Measurements from ENCODE around the gene GALNT10.

The GALNT10 gene

DNA sequence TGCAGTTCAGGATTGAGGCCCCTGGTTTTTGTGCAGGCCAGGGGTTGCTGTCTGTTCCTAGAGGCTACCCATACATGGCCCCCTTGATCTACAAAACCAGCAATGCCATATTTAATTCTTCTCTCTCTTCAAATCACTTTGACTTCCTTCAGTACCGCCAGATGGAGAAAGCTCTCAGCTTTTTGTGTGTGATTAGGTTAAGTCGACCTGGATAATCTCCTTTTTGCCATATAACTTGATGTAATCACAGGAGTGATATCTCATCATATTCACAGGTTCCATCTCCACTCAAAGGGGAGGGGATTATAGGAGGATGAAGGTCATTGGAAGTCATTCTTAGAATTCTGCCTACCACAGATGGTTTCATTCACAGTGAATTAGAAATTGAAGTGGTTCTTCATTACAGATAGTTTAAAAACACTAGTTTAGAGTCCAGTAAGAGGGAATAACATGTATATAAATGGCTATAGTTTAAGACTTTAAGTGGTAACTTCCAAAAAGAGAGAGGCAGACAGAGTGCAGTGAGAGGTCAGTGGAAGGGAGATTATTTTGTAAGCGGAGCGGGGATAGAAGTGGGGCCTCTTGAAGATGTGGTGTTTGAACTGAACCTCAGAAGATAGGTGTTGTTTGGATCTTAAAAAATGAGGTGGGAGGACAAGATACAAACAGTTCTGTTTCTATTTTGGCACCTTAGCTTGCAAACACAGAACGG, 85.9 kb downstream of the GALNT10 start:
- Histone ChIP-seq H3K27me3 (no peaks in the 10 kb centered on the region), H3K4me3 (ENCODE audit: low read depth, low read length) (no peak overlapping the region), H3K4me1 (no peaks in the 10 kb centered on the region; the same call in 1 of the 2 replicates), H3K9me3 (no peaks in the 10 kb centered on the region), H3K36me3 (no peaks in the 10 kb centered on the region)
- TF ChIP-seq, protein P1, sequence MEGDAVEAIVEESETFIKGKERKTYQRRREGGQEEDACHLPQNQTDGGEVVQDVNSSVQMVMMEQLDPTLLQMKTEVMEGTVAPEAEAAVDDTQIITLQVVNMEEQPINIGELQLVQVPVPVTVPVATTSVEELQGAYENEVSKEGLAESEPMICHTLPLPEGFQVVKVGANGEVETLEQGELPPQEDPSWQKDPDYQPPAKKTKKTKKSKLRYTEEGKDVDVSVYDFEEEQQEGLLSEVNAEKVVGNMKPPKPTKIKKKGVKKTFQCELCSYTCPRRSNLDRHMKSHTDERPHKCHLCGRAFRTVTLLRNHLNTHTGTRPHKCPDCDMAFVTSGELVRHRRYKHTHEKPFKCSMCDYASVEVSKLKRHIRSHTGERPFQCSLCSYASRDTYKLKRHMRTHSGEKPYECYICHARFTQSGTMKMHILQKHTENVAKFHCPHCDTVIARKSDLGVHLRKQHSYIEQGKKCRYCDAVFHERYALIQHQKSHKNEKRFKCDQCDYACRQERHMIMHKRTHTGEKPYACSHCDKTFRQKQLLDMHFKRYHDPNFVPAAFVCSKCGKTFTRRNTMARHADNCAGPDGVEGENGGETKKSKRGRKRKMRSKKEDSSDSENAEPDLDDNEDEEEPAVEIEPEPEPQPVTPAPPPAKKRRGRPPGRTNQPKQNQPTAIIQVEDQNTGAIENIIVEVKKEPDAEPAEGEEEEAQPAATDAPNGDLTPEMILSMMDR (IDR thresholded peaks at IDR 0.05; ENCODE audit: low read depth, low read length), result no peak
- DNase-seq, result no peak

DNA sequence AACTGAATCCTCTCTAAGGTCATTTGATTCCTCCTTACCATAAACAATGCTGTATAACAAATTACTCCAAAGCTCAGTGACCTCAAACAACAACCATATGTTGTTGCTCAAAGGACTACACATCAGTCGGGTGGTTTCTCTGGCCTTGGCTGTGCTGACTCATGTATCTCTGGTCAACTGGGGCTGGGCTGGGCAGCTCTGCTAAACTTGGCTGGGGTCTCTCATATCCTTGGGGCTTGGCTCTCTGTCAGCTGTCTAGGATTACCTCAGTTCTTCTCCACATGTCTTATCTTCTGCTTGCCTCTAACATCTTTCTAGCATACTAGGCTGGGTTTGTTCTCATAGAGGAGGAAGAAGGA, 86.4 kb downstream of the GALNT10 start:
- no peak for DNase-seq
- H3K9me3 ChIP-seq, result no peaks in the 10 kb centered on the region
- H3K4me3 ChIP-seq (ENCODE audit: low read depth, low read length), result no peak overlapping the region
- H3K4me1 ChIP-seq, result no peaks in the 10 kb centered on the region; the same call in 1 of the 2 replicates
- no peaks in the 10 kb centered on the region for H3K27me3 ChIP-seq
- TF ChIP-seq, protein P1 (IDR thresholded peaks at IDR 0.05; ENCODE audit: low read depth, low read length), result no peak
- no peaks in the 10 kb centered on the region for H3K36me3 ChIP-seq

DNA sequence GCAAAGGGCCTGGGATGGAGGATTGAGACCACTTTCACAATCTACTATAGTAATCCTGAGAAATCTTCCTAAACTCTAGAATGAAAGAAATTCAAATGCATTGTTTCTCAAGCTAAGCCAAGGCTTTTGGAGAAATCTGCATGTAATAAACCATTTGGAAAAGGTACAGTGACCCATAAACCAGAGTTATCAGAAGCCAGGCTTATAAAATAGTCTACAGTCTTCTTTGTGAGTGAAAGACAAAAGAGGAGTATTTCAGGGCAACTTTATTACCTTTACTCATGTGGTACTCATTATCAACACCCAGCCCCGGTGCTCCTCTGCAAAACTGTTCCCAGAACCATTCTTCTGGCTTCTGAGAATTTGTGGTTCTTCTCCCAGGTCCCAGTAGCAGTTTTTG, 87.0 kb downstream of the GALNT10 start:
- TF ChIP-seq, protein P1 (IDR thresholded peaks at IDR 0.05; ENCODE audit: low read depth, low read length), result no peak
- no peak for DNase-seq
- Histone ChIP-seq H3K4me3 (ENCODE audit: low read depth, low read length) (no peak overlapping the region), H3K27me3 (no peaks in the 10 kb centered on the region), H3K4me1 (no peaks in the 10 kb centered on the region; the same call in 1 of the 2 replicates), H3K36me3 (no peaks in the 10 kb centered on the region), H3K9me3 (no peaks in the 10 kb centered on the region)

DNA sequence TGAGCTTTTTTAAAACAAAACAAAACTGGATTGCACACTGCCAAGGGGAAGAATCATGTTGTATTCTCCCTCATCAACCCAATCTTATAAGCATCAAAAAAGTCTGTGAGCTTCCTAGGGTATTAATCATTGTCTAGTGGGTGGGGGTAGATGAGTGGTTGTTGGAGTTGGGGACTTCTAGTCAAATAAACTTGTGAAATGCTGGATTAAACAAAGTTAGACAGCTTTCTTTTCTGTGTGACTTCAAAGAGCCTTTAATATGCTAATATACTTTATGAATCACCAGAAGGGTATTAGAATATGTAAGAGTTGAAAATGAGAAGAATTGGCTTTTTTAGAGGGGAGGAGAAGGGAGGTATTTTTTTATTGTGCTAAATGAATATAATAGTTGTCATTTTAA, 87.7 kb downstream of the GALNT10 start:
- DNase-seq, result no peak
- Histone ChIP-seq H3K27me3 (no peaks in the 10 kb centered on the region), H3K4me1 (no peaks in the 10 kb centered on the region; the same call in 1 of the 2 replicates), H3K36me3 (no peaks in the 10 kb centered on the region), H3K4me3 (ENCODE audit: low read depth, low read length) (no peak overlapping the region), H3K9me3 (no peaks in the 10 kb centered on the region)
- TF ChIP-seq, protein P1 (IDR thresholded peaks at IDR 0.05; ENCODE audit: low read depth, low read length), result no peak

DNA sequence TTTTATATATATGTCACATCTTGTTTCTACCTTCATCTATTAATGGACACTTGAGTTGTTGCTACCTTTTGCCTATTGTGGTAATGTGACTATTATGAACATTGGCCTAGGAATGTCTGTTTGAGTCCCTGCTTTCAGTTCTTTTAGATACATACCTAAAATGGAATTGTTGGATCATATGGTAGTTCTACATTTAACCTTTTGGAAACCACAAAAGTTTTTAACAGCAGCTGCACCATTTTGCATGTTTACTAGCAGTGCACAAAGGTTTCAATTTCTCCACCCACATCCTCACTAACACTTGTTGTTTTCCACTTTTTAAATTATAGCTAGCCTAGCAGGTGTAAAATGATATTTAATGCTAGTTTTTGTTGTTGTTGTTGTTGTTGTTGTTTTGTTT, 88.4 kb downstream of the GALNT10 start:
- Histone ChIP-seq H3K9me3 (no peaks in the 10 kb centered on the region), H3K4me3 (ENCODE audit: low read depth, low read length) (no peak overlapping the region), H3K27me3 (no peaks in the 10 kb centered on the region), H3K4me1 (no peaks in the 10 kb centered on the region; the same call in 1 of the 2 replicates), H3K36me3 (no peaks in the 10 kb centered on the region)
- no peak for DNase-seq
- TF ChIP-seq, protein P1 (IDR thresholded peaks at IDR 0.05; ENCODE audit: low read depth, low read length), result no peak

DNA sequence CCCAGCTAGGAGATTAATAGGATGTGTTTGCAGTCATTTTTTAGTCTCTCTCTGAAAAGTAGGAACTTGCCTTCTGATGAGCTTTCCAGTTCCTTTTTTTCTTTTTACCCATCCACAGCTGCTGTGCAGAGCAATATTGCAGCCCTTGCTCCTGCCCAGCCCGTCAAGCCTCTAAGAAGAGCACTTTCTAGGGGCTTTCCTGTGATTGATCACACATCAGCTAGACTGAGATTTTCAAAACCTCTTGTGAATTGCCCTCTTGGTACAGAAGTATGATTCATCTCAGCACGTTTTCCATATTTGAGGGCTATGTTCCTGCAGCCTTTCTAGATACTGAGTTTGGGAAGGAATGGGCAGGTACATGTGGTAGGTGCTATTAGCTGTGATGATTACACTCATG, 93.9 kb downstream of the GALNT10 start:
- no peak for DNase-seq
- no peaks in the 10 kb centered on the region for H3K27me3 ChIP-seq

More for the DNA sequence above, 93.9 kb downstream of the GALNT10 start:
- Histone ChIP-seq H3K4me1 (no peaks in the 10 kb centered on the region), H3K9me3 (no peaks in the 10 kb centered on the region), H3K4me3 (ENCODE audit: low read depth, low read length) (no peak overlapping the region), H3K36me3 (no peaks in the 10 kb centered on the region)
- TF ChIP-seq, protein P1 (IDR thresholded peaks at IDR 0.05; ENCODE audit: low read depth, low read length), result no peak

Measured in BE2C (cell line).